Fibroblast of lung (primary cell): Measurements from ENCODE around the gene MGAT4C. TPM values are rescaled to one million over a fixed set of nuclear protein-coding genes. Genes with fewer than 3 reads are reported as not detected.
A peak's percentile ranks its signal among the peaks of the same experiment; 100 is the strongest.
"Not testable (repeated sequence)": the region's sequence is repeated elsewhere in the genome, so short reads cannot be mapped to it uniquely, and the experiment has no call there.

Source experiments
- DNase-seq, 2 donors: peaks; one replicate each; pipeline versions ENCODE4 v3.0.0 to v3.0.0-alpha.2; 2010; ENCODE audit warnings: low read depth in 2 of 2
- H2AFZ ChIP-seq: 2 replicates; pipeline ENCODE4 v1.5.1; 2012; ENCODE audit warnings: low read length, control low read depth, inconsistent platforms
- H3K27ac ChIP-seq: 2 replicates; pipeline ENCODE4 v1.5.1; 2011; ENCODE audit warnings: low read length, control low read depth; ENCODE audit not compliant: insufficient read depth
- H3K27me3 ChIP-seq: 2 replicates; pipeline ENCODE4 v1.5.1; 2011; ENCODE audit warnings: mild to moderate bottlenecking, low read length; ENCODE audit not compliant: control insufficient read depth, insufficient read depth
- H3K36me3 ChIP-seq: 2 replicates; pipeline ENCODE4 v1.5.1; 2011; ENCODE audit warnings: low read length; ENCODE audit not compliant: control insufficient read depth, insufficient read depth
- H3K4me1 ChIP-seq: 2 replicates; pipeline ENCODE4 v1.5.1; 2011; ENCODE audit warnings: low read length; ENCODE audit not compliant: control insufficient read depth, insufficient read depth; ENCODE audit errors: extremely low read depth
- H3K4me2 ChIP-seq: 2 replicates; pipeline ENCODE4 v1.5.1; 2011; ENCODE audit warnings: low read length, control low read depth; ENCODE audit not compliant: insufficient read depth; ENCODE audit errors: extremely low read depth
- H3K4me3 ChIP-seq, 4 experiments: fragments of 200-600 bp in 1 of 4; sonication (generic) in 1 of 4; replicated peaks in 1 of 4; 2 replicates each; pipeline ENCODE4 v1.5.1; 2011 to 2016; ENCODE audit warnings: low read length in 4 of 4, low read depth in 3 of 4, mild to moderate bottlenecking in 3 of 4, control low read depth in 2 of 4, inconsistent platforms in 1 of 4, mixed read lengths in 1 of 4; ENCODE audit not compliant: insufficient read depth in 1 of 4; ENCODE audit errors: control extremely low read depth in 1 of 4
- H3K79me2 ChIP-seq: 2 replicates; pipeline ENCODE4 v1.5.1; 2012; ENCODE audit warnings: mild to moderate bottlenecking, low read length, inconsistent platforms; ENCODE audit not compliant: control insufficient read depth, insufficient read depth
- H3K9ac ChIP-seq: 2 replicates; pipeline ENCODE4 v1.5.1; 2011; ENCODE audit warnings: mild to moderate bottlenecking, low read length, control low read depth; ENCODE audit not compliant: insufficient read depth
- H3K9me3 ChIP-seq: 2 replicates; pipeline ENCODE4 v1.5.1; 2012; ENCODE audit warnings: low read depth, low read length; ENCODE audit not compliant: control insufficient read depth, insufficient read depth
- H4K20me1 ChIP-seq: 2 replicates; pipeline ENCODE4 v1.5.1; 2011; ENCODE audit warnings: low read length; ENCODE audit not compliant: control insufficient read depth, insufficient read depth; ENCODE audit errors: extremely low read depth
- EZH2 ChIP-seq: IDR thresholded peaks from 2 replicates; pipeline ENCODE4 v1.5.1; 2012; ENCODE audit warnings: low read length, control low read depth, mild to moderate bottlenecking; ENCODE audit errors: missing control alignments
- polyA plus RNA-seq, 2 donors: library from polyadenylated mRNA; depleted of rRNA in 1 of 2; stranded (reverse) in 1 of 2; unstranded in 1 of 2; fragments of >200 nt; gene quantifications; 2 replicates each; pipeline ENCODE4 v1.2.1, GENCODE V29; 2011 to 2012; ENCODE audit warnings: missing spikeins in 1 of 2
- total RNA-seq: library from RNA; depleted of rRNA; stranded (reverse); fragments of >200 nt; gene quantifications from 2 replicates; pipeline ENCODE4 v1.2.1, GENCODE V29; 2014
- TF ChIP-seq, protein P1 (sequence below), 2 donors: IDR thresholded peaks in 1 of 2; conservative IDR thresholded peaks in 1 of 2; 1 replicate in 1 of 2; 2 replicates in 1 of 2; pipeline ENCODE4 v1.5.1; 2011 to 2012; ENCODE audit warnings: low read length in 2 of 2, control low read depth in 1 of 2, inconsistent platforms in 1 of 2, low read depth in 1 of 2, mild to moderate bottlenecking in 1 of 2

Gene MGAT4C
- total and polyA plus RNA-seq, 2 donors (not counting 1 experiment from before 2014, with no cell fraction given) = not detected

DNA sequence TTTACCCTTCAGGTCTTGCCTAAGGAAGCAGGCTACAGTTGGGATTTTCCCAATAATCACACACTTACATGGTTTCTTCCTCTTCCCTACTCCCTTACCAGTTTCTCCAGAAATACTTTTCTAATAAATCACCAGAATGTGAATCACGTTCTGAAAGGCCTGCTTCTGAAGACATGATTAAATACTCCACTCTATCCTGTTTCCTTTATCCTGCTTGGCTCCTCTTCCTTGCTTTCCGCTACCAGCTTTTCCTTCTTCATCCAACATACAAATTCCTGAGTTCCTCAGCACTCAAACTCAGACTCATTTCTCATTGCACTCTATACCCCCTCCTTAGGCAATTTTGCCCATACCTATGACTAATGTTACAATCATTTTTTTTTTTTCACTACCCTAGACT, 118.3 kb downstream of the MGAT4C start:
- H3K27ac ChIP-seq = no peak overlapping the region
- H4K20me1 ChIP-seq = no peaks in the 10 kb centered on the region
- H3K79me2 ChIP-seq = no peaks in the 10 kb centered on the region
- no peaks in the 10 kb centered on the region for H3K9me3 ChIP-seq
- H3K4me2 ChIP-seq = no peak overlapping the region
- H3K4me3 ChIP-seq = no peak overlapping the region
- no peak for TF ChIP-seq EZH2
- TF ChIP-seq, protein P1, sequence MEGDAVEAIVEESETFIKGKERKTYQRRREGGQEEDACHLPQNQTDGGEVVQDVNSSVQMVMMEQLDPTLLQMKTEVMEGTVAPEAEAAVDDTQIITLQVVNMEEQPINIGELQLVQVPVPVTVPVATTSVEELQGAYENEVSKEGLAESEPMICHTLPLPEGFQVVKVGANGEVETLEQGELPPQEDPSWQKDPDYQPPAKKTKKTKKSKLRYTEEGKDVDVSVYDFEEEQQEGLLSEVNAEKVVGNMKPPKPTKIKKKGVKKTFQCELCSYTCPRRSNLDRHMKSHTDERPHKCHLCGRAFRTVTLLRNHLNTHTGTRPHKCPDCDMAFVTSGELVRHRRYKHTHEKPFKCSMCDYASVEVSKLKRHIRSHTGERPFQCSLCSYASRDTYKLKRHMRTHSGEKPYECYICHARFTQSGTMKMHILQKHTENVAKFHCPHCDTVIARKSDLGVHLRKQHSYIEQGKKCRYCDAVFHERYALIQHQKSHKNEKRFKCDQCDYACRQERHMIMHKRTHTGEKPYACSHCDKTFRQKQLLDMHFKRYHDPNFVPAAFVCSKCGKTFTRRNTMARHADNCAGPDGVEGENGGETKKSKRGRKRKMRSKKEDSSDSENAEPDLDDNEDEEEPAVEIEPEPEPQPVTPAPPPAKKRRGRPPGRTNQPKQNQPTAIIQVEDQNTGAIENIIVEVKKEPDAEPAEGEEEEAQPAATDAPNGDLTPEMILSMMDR (conservative IDR thresholded peaks at IDR 0.05 in 1 of 2, IDR thresholded peaks at IDR 0.05 in 1 of 2; ENCODE audit: low read depth in 1 of 2, low read length in 2 of 2) = no peak
- DNase-seq = peak; percentile 37 to 92
- no peaks in the 10 kb centered on the region for H3K4me1 ChIP-seq
- H3K36me3 ChIP-seq = no peaks in the 10 kb centered on the region
- no peaks in the 10 kb centered on the region for H3K27me3 ChIP-seq
- no peak overlapping the region for H2AFZ ChIP-seq
- no peak overlapping the region for H3K9ac ChIP-seq

DNA sequence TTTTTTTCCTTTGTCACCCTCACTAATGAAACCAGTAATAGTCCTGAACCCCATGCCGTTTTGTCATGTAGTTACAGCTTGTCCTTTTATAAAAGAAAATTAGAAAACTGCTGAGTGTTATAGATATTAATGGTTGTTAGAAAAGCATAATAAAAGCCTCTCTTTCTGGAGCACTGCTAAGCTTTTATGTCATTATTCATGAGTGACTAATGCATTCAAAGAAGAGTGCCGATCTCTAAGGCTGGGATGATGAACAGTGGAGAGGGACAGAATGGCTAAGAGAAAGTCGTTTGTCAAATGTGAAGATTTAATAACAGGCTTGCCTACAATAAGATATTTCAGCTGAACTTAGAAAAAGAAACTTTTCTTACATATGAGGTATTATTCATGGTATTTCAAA, 121.6 kb downstream of the MGAT4C start:
- H3K27me3 ChIP-seq = no peaks in the 10 kb centered on the region
- no peaks in the 10 kb centered on the region for H3K9me3 ChIP-seq
- no peaks in the 10 kb centered on the region for H3K36me3 ChIP-seq
- TF ChIP-seq, protein P1 (conservative IDR thresholded peaks at IDR 0.05 in 1 of 2, IDR thresholded peaks at IDR 0.05 in 1 of 2; ENCODE audit: low read depth in 1 of 2, low read length in 2 of 2) = no peak
- TF ChIP-seq EZH2 = no peak
- peak; percentile 5 to 72 for DNase-seq
- no peak overlapping the region for H3K27ac ChIP-seq
- no peaks in the 10 kb centered on the region for H3K79me2 ChIP-seq
- H3K4me3 ChIP-seq = no peak overlapping the region
- H4K20me1 ChIP-seq = no peaks in the 10 kb centered on the region
- no peak overlapping the region for H3K9ac ChIP-seq
- H3K4me1 ChIP-seq = no peaks in the 10 kb centered on the region
- no peak overlapping the region for H2AFZ ChIP-seq
- H3K4me2 ChIP-seq = no peak overlapping the region

DNA sequence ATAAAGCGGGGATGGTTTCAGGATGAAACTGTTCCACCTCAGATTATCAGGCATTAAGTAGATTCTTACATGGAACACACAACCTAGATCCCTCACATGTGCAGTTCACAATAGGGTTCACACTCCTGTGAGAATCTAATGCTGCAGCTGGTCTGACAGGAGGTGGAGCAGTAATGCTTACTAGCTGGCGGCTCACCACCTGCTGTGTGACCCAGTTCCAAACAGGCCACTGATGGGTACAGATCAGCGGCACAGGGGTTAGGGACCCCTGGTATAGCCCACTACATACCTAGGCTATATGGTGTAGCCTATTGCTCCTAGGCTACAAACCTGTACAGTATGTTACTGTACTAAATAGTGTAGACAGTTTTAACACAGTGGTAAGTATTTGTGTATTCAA, 129.3 kb downstream of the MGAT4C start:
- not testable (repeated sequence) for H3K79me2 ChIP-seq, H3K27ac ChIP-seq, H3K9me3 ChIP-seq, H3K36me3 ChIP-seq, H3K4me3 ChIP-seq, H4K20me1 ChIP-seq, H3K27me3 ChIP-seq, H3K4me2 ChIP-seq, H3K9ac ChIP-seq, H3K4me1 ChIP-seq, H2AFZ ChIP-seq, DNase-seq
